Fibroblast of mammary gland (primary cell): Measurements from ENCODE around the gene SULT1C4.
A peak's percentile ranks its signal among the peaks of the same experiment; 100 is the strongest.

Experiments
- DNase-seq: peaks from one replicate; pipeline ENCODE4 v3.0.0-alpha.2; 2010; ENCODE audit warnings: low read depth
- H3K4me3 ChIP-seq: 2 replicates; pipeline ENCODE4 v1.5.1; 2011; ENCODE audit warnings: low read depth, mild to moderate bottlenecking, low read length, moderate library complexity; ENCODE audit not compliant: control insufficient read depth
- TF ChIP-seq, protein P1 (sequence below): conservative IDR thresholded peaks from 2 replicates; pipeline ENCODE4 v1.5.1; 2011; ENCODE audit warnings: low read depth, low read length, inconsistent platforms; ENCODE audit not compliant: control insufficient read depth, insufficient read depth

SULT1C4 gene

DNA sequence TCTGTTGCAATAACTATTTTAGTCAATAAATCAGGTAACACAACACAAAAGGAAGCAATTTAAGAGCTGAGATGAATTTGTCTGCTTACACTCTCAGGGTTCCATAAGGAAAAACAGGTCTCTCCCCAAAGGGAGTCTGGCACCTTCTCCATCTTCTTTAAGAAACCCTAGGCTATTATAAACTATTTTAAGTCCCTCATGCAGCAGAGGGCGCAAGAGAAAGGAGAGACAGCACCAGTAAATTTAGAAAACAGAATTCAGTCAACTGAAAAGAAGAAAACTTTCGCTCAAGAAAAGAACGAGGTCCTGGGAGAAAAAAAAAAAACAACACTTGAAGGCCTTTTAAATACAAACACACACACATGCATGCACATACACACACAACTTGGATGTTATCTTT, 19.1 kb downstream of the SULT1C4 start:
- TF ChIP-seq, protein P1, sequence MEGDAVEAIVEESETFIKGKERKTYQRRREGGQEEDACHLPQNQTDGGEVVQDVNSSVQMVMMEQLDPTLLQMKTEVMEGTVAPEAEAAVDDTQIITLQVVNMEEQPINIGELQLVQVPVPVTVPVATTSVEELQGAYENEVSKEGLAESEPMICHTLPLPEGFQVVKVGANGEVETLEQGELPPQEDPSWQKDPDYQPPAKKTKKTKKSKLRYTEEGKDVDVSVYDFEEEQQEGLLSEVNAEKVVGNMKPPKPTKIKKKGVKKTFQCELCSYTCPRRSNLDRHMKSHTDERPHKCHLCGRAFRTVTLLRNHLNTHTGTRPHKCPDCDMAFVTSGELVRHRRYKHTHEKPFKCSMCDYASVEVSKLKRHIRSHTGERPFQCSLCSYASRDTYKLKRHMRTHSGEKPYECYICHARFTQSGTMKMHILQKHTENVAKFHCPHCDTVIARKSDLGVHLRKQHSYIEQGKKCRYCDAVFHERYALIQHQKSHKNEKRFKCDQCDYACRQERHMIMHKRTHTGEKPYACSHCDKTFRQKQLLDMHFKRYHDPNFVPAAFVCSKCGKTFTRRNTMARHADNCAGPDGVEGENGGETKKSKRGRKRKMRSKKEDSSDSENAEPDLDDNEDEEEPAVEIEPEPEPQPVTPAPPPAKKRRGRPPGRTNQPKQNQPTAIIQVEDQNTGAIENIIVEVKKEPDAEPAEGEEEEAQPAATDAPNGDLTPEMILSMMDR: peak; percentile 47
- H3K4me3 ChIP-seq: no peak overlapping the region
- DNase-seq: peak; percentile 52

DNA sequence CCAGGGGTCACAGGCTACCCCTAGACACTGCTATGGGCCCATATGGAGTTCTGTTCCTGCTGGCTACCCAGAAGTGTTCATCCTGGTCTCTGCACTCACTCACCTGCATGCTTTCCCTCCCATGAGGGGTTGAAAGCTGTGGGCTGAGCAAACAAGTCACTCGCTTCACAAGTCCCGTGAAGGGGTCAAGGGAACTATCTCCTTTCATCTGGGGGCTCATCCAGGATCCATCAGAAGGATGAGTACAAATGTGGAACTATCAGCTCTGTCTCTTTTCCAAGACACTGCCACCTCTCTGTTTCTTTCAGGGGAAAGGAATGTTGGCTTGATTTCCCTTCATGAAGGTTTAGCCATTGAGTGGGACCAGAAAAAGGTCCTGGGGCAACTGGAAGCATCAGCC, 21.7 kb downstream of the SULT1C4 start:
- DNase-seq: no peak
- TF ChIP-seq, protein P1: no peak
- no peak overlapping the region for H3K4me3 ChIP-seq

DNA sequence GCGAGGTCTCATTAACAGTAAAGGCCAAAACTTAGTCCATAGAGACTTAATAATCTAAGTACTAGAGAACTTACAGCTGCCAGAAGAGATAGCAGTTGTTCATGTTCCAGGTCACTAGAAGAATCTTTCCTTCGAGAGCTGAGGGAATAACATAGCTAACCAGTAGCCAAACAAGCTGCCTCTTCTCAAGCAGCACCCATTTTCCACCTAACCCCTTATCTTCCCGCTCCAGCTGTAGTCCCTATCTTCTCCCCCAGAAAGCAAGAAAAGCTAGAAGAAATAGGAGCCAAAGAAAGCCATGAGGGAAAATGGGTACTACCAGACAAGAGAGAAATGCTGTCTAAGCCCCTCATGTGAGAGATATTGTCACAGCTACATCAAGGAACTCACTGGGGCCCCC, 24.0 kb downstream of the SULT1C4 start:
- H3K4me3 ChIP-seq: no peak overlapping the region
- no peak for DNase-seq
- TF ChIP-seq, protein P1: no peak

DNA sequence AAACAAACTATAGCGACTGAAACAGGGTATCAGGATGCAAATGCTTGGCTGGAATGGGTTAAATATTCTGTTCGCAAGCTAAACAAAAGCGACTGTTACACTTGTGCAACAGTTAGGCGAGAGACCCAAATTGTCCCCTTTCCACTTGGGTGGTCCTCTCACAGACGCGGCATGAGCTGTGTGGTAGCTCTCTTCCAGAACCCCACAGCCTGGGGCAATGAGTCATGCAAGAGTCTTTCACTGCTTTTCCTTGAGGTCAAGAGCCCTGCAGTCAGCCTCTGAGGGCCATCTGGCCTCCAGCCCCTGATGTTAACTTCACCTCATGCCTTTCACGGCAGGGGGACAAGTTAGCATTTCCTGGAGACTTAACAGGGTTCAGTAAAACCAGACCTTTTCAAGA, 25.7 kb downstream of the SULT1C4 start:
- no peak overlapping the region for H3K4me3 ChIP-seq
- TF ChIP-seq, protein P1: no peak

DNA sequence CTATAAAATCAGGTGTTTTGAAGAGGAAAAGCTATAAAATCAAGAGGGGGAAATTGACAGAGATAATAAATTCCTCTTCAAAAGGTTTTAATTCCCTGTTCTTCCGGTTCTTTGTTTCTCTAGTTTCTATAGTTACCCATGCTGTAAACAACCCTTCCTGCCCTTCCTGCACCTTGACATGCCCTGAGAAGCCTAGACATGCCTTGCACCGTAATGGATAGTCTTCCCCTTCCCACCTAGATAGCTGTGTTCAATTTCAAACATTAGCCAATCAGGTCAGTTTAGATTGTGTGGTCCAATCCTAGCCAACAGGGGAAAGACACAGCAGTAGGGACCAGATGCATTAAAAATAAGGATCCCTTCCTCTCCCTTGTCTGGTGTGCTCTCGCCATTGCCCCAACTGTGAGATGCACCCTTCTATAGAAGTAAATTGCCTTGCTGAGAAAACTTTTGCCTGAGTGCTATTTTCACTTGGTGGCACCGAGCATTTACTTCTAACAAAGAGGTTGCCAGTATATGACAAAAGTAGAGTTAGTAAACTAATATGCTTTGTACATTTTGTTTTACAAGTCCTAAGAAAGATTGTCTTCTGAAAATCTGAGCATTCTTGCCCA, 27.1 kb downstream of the SULT1C4 start:
- TF ChIP-seq, protein P1: no peak
- DNase-seq: no peak
- H3K4me3 ChIP-seq: no peak overlapping the region

More for the DNA sequence above, 25.7 kb downstream of the SULT1C4 start:
- peak; percentile 75 for DNase-seq

DNA sequence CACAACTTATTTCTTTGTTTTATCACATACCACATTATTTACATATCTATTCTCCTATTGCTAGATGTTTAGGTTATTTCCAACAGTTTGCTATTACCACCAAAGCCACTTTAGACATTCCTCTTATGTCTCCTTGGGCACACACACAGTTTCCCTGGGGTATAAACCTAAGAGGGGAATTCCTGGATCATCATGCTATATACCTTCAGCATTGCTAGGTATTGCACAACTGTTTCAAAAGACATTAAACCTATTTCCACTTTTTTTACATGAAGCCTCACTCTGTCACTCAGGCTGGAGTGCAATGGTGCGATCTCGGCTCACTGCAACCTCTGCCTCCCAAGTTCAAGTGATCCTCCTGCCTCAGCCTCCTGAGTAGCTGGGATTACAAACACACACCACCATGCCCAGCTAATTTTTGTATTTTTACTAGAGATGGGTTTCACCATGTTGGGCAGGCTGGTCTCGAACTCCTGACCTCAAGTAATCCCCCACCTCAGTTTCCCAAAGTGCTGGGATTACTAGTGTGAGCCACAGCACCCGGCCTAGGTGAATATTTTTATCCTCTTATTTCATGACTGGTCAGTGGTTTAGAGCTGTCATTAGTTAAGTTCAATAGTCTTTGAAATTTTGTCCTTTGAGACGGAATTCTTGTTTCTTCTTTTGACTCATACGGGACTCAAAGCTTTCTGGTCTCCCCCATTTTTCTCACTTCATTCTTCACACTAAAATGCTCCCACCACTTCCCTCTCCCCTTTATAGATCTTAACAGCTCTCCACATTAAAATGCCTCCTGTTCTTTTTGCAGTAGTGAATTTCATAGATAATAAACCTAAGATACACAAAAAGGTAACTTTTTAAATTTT, 30.3 kb downstream of the SULT1C4 start:
- DNase-seq: no peak
- H3K4me3 ChIP-seq: no peak overlapping the region
- TF ChIP-seq, protein P1: no peak
